ENCODE measurements around the gene TRMT44. TPM values are rescaled to one million over a fixed set of nuclear protein-coding genes. Genes with fewer than 3 reads are reported as not detected.

Gene TRMT44
- total and polyA plus RNA-seq, 2 of the 13 experiments (the other 11 are each of a cell fraction or from before 2014, with no cell fraction given): 5.8 to 8.6 TPM

GRCh38 chr4:8428288-8429097, 12.1 kb upstream of the TRMT44 start (continued):
- TF ChIP-seq ZBTB7B (CRISPR knock-in tag; IDR thresholded peaks at IDR 0.05) (0 out of 2 replicates have a peak, but pooled peaks have one; percentile 14), CBFB (CRISPR knock-in tag; IDR thresholded peaks at IDR 0.05) (peak; percentile 91), SOX6 (IDR thresholded peaks at IDR 0.05) (no peak), SOX6 (CRISPR knock-in tag; IDR thresholded peaks at IDR 0.05) (peak; percentile 57), KAT7 (CRISPR knock-in tag; IDR thresholded peaks at IDR 0.05; ENCODE audit: borderline replicate concordance) (0 out of 2 replicates have a peak, but pooled peaks have one; percentile 34), POLR2A (IDR thresholded peaks at IDR 0.05; ENCODE audit: insufficient read depth in 1 of 2, low read depth in 2 of 2, low read length in 2 of 2) (peak; percentile 81 to 85), SNAI1 (CRISPR knock-in tag; IDR thresholded peaks at IDR 0.05; ENCODE audit: borderline replicate concordance) (peak; percentile 80; the same call in 1 of the 2 replicates), RBM39 (IDR thresholded peaks at IDR 0.05; ENCODE audit: low read depth, low read length, poor library complexity, severe bottlenecking) (peak; percentile 22), HDAC1 (CRISPR knock-in tag; IDR thresholded peaks at IDR 0.05) (peak; percentile 99), ZNF83 (CRISPR knock-in tag; IDR thresholded peaks at IDR 0.05; ENCODE audit: borderline replicate concordance) (0 out of 2 replicates have a peak, but pooled peaks have one; percentile 58), FOXA1 (IDR thresholded peaks at IDR 0.05) (no peak), FOXA1 (CRISPR knock-in tag; IDR thresholded peaks at IDR 0.05) (no peak), NR2C2 (CRISPR knock-in tag; IDR thresholded peaks at IDR 0.05; ENCODE audit: borderline replicate concordance) (peak; percentile 51; the same call in 1 of the 2 replicates), DRAP1 (CRISPR knock-in tag; IDR thresholded peaks at IDR 0.05) (peak; percentile 25; the same call in 1 of the 2 replicates), ZBTB7A (CRISPR knock-in tag; IDR thresholded peaks at IDR 0.05) (no peak), CC2D1A (CRISPR knock-in tag; IDR thresholded peaks at IDR 0.05) (0 out of 2 replicates have a peak, but pooled peaks have one; percentile 37)
- TF ChIP-seq, protein P1, sequence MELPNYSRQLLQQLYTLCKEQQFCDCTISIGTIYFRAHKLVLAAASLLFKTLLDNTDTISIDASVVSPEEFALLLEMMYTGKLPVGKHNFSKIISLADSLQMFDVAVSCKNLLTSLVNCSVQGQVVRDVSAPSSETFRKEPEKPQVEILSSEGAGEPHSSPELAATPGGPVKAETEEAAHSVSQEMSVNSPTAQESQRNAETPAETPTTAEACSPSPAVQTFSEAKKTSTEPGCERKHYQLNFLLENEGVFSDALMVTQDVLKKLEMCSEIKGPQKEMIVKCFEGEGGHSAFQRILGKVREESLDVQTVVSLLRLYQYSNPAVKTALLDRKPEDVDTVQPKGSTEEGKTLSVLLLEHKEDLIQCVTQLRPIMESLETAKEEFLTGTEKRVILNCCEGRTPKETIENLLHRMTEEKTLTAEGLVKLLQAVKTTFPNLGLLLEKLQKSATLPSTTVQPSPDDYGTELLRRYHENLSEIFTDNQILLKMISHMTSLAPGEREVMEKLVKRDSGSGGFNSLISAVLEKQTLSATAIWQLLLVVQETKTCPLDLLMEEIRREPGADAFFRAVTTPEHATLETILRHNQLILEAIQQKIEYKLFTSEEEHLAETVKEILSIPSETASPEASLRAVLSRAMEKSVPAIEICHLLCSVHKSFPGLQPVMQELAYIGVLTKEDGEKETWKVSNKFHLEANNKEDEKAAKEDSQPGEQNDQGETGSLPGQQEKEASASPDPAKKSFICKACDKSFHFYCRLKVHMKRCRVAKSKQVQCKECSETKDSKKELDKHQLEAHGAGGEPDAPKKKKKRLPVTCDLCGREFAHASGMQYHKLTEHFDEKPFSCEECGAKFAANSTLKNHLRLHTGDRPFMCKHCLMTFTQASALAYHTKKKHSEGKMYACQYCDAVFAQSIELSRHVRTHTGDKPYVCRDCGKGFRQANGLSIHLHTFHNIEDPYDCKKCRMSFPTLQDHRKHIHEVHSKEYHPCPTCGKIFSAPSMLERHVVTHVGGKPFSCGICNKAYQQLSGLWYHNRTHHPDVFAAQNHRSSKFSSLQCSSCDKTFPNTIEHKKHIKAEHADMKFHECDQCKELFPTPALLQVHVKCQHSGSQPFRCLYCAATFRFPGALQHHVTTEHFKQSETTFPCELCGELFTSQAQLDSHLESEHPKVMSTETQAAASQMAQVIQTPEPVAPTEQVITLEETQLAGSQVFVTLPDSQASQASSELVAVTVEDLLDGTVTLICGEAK (IDR thresholded peaks at IDR 0.05): no peak
- TF ChIP-seq, protein P1 (CRISPR knock-in tag; IDR thresholded peaks at IDR 0.05): peak; percentile 42; the same call in 1 of the 2 replicates
- TF ChIP-seq, protein P2, sequence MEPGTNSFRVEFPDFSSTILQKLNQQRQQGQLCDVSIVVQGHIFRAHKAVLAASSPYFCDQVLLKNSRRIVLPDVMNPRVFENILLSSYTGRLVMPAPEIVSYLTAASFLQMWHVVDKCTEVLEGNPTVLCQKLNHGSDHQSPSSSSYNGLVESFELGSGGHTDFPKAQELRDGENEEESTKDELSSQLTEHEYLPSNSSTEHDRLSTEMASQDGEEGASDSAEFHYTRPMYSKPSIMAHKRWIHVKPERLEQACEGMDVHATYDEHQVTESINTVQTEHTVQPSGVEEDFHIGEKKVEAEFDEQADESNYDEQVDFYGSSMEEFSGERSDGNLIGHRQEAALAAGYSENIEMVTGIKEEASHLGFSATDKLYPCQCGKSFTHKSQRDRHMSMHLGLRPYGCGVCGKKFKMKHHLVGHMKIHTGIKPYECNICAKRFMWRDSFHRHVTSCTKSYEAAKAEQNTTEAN (CRISPR knock-in tag; conservative IDR thresholded peaks at IDR 0.05): 0 out of 2 replicates have a peak, but pooled peaks have one; percentile 36
